Stimulated activated CD4-positive, alpha-beta T cell treated with anti-CD3 and anti-CD28 coated beads, Interleukin-2, amount 100 ng/mL, for 4 hours (primary cell): ENCODE data around the gene MAD2L1.
"Not testable (repeated sequence)": the region's sequence is repeated elsewhere in the genome, so short reads cannot be mapped to it uniquely, and the experiment has no call there.

Experiments
- DNase-seq: peaks from one replicate; pipeline ENCODE4 v3.0.0-alpha.2; 2020; ENCODE audit warnings: low read depth

Gene MAD2L1

DNA sequence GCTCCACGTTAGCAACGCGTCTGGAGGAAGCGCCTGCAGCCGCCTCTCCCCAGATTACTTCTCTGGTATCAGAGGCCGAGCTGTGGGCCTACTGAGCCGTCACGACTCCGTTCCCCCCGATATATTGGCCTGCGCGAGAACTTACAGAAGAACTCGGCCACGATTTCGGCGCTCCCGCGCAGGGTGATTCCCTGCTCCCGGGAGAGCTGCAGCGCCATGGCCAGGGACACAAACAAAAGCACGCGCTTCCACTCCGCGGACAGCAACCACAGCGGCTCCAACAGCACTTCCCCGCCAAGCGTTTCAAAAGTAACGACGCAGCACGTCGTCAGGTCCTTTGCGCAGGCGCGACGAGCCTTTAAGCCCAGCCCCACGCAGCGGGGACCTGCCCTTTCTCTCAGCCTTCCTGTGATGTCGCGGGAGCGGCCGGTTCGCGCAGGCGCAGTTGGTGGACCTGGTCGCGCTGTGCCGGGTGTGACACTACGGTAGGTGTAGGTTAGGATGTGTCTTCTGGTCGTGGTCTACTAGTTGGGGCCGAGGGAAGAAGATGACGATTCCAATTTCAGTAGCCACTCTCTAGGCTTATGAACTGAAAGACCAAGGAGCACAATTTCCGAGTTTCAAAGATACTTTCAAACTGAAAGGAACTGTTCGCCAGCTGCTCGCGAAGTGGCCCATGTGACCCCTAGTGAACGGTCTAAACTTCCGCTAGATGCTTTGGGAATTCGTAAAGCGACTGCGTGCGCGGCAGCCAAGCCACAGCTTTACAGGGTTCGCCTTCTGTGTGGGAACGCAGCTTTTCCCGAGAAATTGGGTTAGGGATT lies at the start of gene MAD2L1:
Gene MAD2L1 (minus strand): TSS at position 332 of the 824 bp plus-strand sequence. CDS start 114 bp downstream, at position 218.
- peak; percentile 98 for DNase-seq

DNA sequence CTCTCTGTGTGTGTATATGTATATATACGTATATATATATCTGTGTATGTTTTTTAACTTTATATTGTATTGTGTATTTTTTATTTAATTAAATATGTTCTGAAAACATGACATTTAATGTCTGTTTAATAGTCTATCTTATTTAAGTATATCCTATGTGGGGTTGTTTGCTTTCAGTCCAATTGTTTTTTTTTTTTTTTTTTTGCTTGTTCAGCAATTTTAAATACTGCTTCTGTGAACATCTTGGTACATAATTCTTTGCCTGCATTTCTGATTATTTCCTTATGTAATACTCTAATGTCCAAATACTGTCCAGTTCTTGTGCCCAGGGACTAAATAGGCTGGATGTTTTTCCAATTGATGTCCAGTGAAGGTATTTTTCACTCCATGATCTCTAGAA lies 45.1 kb upstream of the MAD2L1 start:
- DNase-seq = no peak

DNA sequence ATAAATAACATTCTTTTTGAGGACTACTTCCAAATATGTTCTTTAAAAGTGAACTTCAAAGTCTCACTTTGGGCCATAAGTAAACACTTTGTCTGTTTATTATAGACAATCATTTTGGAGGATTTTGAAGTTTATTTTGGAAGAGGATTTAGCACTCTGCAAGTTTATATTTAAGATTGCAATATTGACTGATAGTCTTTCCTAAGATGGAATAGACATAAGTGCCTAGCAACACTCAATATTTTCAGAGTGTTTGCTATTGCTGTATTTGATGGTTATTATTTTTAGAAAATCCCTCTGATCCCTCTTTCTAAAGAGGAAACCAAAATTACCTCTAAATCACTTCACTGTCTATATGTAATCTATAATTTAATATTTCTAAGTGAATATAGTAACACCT lies 42.8 kb upstream of the MAD2L1 start:
- no peak for DNase-seq

DNA sequence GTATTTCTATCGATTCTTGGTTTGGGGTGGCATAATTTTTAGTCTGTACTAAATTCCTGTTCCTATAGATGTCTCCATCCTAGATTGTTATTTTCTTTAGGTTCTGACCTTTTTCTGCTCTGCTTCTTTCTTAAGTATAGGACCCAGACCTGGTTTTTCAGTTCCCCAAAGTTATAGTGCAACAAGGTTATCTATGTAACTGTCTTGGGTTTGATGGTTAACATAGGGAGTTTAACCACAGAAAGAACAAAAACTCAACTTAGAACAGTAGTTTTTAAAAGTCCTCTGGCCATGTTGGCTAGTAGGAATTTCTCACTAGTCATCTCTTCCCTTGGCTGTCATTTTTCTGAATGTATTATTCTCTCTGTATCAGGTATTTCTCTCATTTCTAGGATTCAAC lies 38.8 kb upstream of the MAD2L1 start:
- DNase-seq = no peak

DNA sequence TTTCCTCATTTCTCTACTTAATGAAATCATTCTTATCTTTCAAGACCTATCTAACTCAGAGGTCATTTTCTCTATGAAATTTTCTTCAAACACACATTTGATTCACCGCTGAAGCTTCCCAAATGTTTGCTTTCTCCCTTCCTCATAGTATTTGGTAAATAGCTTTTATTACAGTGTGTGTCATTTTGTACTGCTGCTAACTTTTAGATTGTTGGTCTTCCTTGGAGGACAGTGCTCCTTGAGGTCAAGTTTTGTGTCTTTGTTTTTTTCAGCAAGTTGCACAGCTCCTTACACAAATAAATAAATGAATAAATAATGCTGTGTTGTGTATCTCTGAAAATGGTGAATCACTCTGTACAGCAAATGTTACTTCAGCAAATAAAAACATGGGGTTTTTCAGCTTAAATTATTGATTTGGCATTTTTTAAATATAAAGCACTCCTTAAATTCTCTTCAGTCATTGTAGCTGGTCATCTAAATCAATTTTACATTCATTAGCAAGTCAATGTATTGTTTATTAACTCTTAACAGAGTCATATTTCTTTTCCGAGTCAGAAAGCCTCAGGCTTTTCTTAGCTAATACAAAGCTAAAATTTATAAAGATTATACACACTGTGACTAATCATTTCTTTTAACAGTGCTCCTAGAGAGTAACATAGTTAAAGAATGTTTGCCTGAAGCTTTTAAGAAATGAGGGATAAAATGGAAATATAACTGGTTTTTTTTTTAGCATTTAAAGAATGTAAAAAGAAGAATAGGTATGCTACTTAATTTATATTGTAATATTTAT lies 30.1 kb upstream of the MAD2L1 start:
- no peak for DNase-seq

DNA sequence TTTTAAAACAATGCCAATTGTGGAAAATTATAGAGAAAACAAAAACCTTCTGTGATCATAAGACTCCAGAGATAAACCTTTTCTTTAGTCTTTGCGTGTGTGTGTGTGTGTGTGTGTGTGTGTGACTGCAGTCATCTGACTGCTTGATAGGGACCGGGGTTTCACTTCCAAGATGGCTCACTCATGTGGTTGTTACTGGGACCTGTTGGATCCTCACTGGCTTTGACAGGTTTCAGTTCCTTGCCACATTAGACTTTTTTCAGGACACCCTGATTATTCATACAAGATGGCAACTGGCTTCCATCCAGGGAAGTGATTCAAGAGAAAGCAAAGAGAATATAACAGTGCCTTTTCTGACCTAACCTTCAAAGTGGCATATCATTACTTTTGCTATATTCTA lies 21.9 kb upstream of the MAD2L1 start:
- no peak for DNase-seq

DNA sequence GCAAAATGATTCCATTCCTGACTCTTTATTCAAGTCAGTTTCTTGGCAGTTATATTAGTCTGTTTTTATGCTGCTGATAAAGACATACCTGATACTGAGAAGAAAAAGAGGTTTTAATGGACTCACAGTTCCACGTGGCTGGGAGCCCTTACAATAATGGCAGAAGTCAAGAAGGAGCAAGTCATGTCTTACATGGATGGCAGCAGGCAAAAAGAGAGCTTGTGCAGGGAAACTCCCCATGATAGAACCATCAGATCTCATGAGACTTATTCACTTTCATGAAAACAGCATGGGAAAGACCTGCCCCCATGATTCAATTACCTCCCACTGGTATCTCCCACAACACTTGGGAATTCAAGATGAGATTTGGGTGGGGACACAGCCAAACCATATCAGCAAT lies 21.4 kb upstream of the MAD2L1 start:
- not testable (repeated sequence) for DNase-seq

DNA sequence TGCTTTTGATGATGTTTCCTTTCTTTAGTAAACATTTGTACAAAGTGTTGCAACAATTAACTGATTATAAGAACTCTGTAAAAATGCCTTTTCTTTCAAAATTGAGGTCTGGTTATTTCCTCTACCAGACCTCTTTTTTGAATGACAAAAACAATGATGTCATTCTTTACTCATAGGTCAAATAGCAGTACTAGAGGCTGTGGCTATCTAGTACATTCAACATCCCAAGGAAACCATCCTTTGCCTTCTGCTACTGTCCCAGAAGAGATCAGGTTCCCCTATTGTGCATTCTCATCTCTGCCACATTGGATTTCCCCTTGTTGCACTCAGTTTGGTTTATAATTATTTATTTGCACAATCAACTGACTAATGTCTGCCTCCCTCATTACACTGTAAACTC lies 19.1 kb upstream of the MAD2L1 start:
- no peak for DNase-seq

DNA sequence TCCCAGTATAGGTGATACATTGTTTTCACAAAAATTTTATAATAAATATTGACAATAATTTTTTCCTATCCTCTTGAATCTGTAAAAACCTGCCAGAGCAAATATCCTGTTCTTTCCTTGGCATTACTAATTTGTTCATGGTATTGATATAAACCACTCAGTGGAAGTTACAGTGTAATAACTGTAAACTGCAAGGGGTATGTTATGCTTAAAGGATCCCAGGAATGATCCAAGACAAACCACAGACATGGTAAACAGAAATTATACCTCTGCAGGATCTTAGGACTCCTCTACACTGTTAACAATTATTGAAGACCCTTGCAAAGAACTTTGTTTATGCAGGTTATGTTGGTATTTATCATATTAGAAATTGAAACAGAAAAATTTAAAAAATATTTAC lies 17.7 kb upstream of the MAD2L1 start:
- no peak for DNase-seq

DNA sequence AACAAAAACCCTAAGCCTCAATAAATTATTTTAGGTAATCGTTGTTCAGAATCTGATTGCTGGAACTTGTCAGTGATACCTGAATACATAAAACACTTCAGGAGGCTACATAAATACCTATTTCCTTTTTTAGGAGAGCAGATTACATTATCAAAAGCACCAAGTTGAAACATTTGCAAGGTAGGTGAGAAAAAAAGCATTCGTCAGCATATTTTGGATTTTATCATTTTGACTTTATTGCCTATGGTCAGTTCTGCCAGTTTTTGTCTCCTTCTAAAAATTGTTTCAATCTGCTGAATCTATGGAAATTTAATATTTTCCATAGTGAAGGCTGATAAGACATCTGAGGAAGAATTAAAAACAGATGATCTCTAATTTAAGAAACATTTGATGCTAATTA lies 16.5 kb upstream of the MAD2L1 start:
- no peak for DNase-seq

DNA sequence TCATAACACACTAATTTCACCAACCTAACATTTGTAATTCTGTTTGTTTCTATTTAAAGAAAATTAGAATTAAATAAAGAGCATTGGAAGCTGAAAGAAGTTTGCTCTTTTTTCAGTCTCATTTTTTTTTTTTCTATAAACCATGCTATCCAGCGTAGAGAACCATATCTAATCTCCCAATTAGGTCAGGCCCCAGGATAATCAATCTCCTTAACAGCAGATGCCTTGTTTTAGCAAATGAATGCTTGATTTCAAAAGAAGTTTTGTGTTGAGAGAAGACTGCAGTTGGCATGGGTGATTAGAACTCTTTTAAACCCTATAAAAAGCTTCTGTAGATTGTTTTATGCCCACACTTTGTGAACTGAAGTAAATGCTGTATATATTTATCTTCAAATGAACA lies 15.6 kb upstream of the MAD2L1 start:
- no peak for DNase-seq

DNA sequence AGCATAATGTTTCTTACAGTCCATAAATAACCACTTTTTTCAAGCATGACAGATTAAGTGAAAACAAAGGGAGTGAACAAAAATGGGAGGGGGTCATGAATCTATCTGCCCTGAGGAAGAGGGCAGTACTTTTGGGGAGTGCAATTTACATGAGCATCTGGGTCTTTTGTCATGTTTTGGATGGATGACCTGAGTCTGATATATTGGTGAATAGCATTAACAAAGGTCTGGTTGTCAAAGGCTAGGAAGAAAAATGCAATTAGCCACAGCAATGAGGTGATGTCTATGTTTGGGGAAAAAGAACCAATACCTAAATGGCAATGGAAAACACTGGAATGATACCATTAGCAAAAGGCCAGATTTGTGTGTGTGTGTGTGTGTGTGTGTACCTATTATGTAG lies 15.1 kb upstream of the MAD2L1 start:
- DNase-seq = no peak

DNA sequence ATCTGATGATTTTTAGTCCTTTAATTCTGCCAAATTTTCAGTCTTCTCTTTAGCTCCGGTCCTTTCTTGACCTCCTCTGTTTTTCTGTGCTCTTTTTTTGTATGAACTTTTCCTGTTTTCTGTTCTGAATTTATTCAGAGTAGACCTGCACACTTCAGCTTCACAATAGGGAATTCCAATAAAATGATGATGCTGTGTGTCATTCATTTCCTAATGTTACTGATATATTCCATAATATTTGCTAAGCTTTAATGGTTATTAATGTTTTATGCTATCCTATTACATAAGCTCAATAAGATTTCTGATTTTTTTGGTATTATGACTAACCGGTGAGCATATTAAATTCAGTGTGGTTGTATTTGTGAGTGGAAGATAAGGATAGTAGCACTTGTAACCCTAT lies 13.9 kb upstream of the MAD2L1 start:
- no peak for DNase-seq

DNA sequence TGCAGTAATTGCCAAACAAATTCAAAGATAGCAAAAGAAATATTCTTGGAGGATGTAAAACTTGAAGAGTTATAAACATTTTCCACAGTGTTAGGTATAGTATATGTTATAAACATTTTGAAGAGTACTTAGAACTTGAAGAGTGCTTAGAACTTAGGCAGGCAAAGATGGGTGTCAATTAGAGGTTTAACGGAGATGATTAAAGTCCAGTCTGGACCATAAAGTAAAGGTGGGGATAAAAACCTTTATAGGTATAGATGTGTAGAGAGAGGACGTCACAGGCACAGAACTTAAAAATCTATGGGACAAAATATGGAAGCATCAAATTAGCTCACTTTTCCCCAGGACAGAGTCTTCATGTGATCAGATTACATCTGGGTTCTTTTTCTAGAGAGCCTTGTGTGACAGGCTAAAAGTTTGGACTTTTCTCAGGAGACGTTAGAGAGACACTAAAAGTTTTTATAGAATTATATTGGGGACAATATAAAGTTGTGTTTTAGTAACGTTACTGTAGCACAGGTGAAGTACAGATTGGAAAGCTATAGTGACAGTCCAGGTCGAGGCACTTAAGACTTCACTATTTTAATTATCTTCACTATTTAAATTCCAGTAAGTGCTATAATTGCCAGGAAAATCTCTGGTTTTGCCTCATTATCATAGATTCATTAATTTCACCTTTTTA lies 13.3 kb upstream of the MAD2L1 start:
- DNase-seq = no peak

DNA sequence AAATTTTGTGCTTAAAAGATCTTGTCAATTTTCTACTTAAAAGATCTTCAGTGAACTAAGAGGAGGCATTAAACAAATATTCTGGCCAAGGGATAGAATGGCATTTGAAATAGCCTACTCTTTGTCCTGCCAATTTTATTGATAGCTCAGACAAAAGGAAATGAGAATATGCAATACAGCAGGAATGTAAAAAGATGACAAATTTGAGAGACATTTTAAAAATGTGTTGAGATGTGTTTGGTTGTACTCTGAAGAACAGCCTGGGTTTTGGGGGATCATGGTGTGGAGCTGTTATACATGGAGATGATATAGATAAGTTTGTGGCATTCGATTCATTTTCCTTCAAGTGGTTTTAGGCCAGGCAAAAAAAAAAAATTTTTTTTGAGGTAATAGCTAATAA lies 11.6 kb upstream of the MAD2L1 start:
- no peak for DNase-seq

DNA sequence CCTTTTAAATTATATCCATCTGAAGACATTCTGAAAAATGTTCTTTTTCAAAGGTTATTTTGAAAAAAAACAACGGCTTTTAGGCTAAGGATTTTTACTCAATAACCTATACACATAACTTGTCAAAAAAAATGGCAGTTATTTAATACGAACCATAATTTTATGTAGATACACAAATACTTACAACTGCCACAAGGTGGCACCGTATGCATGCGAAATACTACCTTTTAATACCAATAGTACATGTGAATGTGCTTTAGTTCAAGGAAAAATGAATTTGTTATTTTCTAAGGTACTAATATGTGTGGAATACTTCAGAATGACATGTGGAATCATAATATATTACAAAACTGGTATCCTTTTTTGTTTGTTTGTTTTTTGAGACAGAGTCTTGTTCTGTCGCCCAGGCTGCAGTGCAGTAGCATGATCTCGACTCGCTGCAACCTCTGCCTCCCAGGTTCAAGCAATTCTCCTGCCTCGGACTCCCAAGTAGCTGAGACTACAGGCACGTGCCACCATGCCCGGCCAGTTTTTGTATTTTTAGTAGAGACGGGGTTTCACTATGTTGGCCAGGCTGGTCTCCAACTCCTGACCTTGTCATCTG lies 4.6 kb upstream of the MAD2L1 start:
- peak; percentile 14 for DNase-seq

DNA sequence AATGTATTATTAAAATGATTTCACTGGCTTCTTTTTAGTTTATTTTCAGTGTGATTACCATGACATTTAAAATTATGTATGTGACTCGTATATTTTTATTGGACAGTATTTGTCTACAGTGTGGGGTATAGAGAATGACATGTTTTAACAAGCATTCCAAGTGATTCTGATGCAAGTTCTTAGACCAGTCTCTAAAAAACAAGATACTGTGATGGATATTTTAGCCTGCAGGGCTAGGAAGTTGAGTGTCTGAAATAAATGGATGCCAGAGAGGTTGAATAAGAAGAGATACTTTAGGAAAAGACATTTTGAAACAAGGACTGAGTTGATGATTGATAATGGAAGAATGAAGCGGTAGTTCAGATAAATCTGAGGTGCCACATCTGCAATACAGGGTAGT lies 3.5 kb upstream of the MAD2L1 start:
- DNase-seq = no peak

DNA sequence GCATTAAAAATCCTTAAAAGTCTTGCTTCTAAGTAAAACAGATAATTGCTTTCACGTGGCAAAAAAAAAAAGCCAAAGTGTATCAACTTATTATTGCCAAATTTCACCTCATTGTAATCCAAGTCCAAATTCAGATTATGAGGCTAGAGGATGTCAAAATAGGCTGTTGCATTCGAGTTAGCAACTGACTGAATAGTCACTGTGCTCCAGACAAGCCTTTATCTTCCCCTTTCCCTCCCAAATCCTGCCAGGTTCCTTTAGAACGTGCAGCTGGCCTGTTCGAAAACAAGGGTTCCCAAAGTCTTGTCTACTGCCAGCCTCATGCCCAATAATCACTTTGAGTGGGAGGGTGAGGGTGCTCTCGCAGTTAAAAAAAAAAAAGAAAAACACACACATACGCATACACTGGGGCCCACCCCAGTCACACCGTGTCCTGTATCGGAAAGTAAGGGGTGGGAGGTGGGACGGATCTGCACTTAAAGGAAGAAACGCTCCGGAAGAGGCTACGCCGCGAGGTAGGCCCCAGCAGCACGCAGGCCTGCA lies 603 bp downstream of the MAD2L1 start:
- DNase-seq = no peak

DNA sequence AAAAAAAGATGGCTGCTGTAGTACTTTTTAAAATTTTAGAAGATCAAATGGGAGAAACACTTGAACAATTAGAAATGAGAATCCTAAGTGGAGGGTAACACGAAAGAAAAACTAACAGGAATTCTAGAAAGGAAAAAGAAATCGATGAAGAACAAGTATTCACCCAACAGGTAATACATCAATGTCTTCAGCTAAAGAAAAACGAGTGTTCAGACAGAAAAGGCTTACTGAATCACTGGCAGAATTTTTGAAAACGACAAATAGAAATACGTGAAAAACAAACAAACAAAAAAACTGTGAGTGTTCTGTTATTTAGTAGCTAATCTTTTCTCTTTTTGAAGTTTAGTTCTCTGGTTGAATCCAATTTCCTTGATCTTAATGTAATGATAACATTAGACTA lies 1.8 kb downstream of the MAD2L1 start:
- DNase-seq = no peak

DNA sequence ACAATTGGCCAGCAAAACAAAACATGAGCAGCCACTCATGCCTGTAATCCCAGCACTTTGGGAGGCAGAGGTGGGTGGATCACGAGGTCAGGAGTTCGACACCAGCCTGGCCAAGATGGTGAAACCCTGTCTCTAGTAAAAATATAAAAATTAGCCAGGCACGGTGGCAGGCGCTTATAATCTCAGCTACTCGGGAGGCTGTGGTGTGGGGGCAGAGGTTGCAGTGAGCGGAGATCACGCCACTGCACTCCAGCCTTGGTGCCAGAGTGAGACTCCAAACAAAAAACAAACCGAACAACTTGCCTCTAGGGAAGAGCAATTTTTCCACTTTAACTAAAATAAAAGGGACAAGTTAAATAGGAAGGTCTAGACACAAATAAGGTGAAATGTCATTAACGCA lies 2.9 kb downstream of the MAD2L1 start:
- not testable (repeated sequence) for DNase-seq

DNA sequence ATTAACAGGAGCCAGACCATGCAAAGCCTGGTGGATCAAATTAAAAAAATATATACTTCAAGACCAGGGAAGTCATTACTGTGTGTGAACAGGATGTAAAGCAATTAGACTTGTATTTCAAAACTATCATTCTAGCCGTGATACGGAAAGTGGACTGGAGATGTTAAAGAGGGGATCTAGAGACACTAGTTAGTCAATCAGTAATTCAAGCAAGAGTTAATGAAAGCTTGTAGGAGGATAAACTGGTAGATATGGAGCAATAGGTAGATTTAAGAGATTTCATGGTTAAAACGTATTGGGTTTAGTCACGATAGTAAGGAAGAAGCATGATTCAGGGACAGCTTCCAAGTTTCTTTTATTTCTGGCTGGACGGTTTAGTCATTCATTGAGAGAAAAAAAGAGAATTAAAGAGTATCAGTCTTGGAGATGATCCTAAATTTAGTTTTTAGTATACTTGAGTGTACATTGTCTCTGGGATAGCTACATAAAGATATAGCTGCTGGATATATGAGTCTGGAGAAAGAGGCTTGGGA lies 3.9 kb downstream of the MAD2L1 start:
- DNase-seq = no peak

DNA sequence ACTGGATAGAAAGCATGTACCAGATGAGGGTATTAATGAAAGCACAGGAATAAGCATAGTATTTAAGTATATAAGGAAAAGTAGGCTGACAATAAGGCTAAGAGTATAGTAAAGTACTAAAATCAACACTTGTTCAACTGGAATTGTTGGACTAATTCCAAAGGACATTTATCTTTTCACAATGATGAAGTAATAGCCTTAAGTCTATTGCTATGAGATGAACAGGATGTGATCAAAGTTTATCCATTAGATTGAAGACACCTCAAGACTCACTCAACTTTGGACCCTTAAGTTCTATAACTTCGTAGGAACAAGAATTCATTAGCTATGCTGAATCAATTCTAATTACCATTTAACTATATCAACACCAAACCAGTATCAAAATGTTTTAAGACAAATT lies 7.6 kb downstream of the MAD2L1 start:
- DNase-seq = no peak
